K562 (cell line): ENCODE data around the gene PCDH1. TPM values are rescaled to one million over a fixed set of nuclear protein-coding genes. Genes with fewer than 3 reads are reported as not detected.

Experiments used
- AFF4 ChIP-seq: sonication (generic); formaldehyde crosslinking; IDR thresholded peaks from 2 replicates; pipeline ENCODE4 v1.8.0; 2023; ENCODE audit warnings: mild to moderate bottlenecking, missing genetic modification reagents
- CBFA2T3 ChIP-seq: fragments of 450-650 bp; IDR thresholded peaks from 2 replicates; pipeline ENCODE4 v1.6.1; 2017
- CEBPG ChIP-seq, 3 experiments: fragments of 200-800 bp in 1 of 3; sonication (Bioruptor generic) in 1 of 3; sonication (generic) in 1 of 3; formaldehyde crosslinking in 1 of 3; IDR thresholded peaks in 2 of 3; conservative IDR thresholded peaks in 1 of 3; 2 replicates each; pipeline versions ENCODE4 v1.6.1 to v1.8.0; 2016 to 2022; ENCODE audit warnings: missing compliant biosample characterization in 2 of 3, missing genetic modification characterization in 2 of 3, mild to moderate bottlenecking in 1 of 3, missing genetic modification reagents in 1 of 3
- CUX1 ChIP-seq: fragments of 200-800 bp; sonication (Bioruptor generic); IDR thresholded peaks from 2 replicates; pipeline ENCODE4 v1.6.1; 2016; ENCODE audit warnings: missing genetic modification characterization, missing compliant biosample characterization
- FOXM1 ChIP-seq, 2 experiments: fragments of 450-650 bp in 1 of 2; sonication (generic) in 1 of 2; formaldehyde crosslinking in 1 of 2; IDR thresholded peaks; 2 replicates each; pipeline versions ENCODE4 v1.6.1 to v1.9.0; 2017 to 2022; ENCODE audit warnings: low read depth in 2 of 2, mild to moderate bottlenecking in 2 of 2, missing genetic modification reagents in 1 of 2, moderate library complexity in 1 of 2
- RNF2 ChIP-seq: sonication (generic); IDR thresholded peaks from 2 replicates; pipeline ENCODE4 v1.6.1; 2016
- SNRNP70 ChIP-seq: fragments of 200-400 bp; formaldehyde crosslinking; optimal IDR thresholded peaks from 2 replicates; pipeline ENCODE3; 2017; ENCODE audit warnings: low read depth, low read length
- TFAP4 ChIP-seq: sonication (generic); formaldehyde crosslinking; IDR thresholded peaks from 2 replicates; pipeline ENCODE4 v1.8.0; 2022; ENCODE audit warnings: missing genetic modification reagents, mild to moderate bottlenecking, moderate library complexity, borderline replicate concordance
- TRIM24 ChIP-seq, 2 experiments: fragments of 450-650 bp; IDR thresholded peaks; 2 replicates each; pipeline ENCODE4 v1.6.1; 2016
- TRIM25 ChIP-seq: fragments of 450-650 bp; IDR thresholded peaks from 2 replicates; pipeline ENCODE4 v1.7.0; 2016; ENCODE audit warnings: borderline replicate concordance
- ZZZ3 ChIP-seq: fragments of 450-650 bp; IDR thresholded peaks from 2 replicates; pipeline ENCODE4 v1.6.1; 2016; ENCODE audit warnings: antibody characterized with exemption, mild to moderate bottlenecking, moderate library complexity
- polyA plus RNA-seq, 8 experiments: library from polyadenylated mRNA; depleted of rRNA in 4 of 8; stranded (reverse) in 5 of 8; unstranded in 3 of 8; fragments of >200 nt; fragmentation: Nextera tagmentation in 2 of 8; fragmentation: Illumina TruSeq in 1 of 8; extraction: Ambion mirVana in 2 of 8; extraction: Trizol in 1 of 8; gene quantifications; 2 replicates each; pipeline versions ENCODE4 v1.2.1 to v1.2.3, GENCODE V29; 2011 to 2014; ENCODE audit warnings: inconsistent platforms in 1 of 8, missing spikeins in 1 of 8
- total RNA-seq, 7 experiments: library from RNA; depleted of rRNA in 6 of 7; stranded (reverse); fragments of >200 nt in 6 of 7; fragmentation: Illumina TruSeq in 2 of 7; extraction: Trizol in 2 of 7; gene quantifications; 2 replicates each; pipeline versions ENCODE4 v1.2.1 to v1.2.3, GENCODE V29; 2011 to 2021; ENCODE audit warnings: low replicate concordance in 1 of 7

The PCDH1 gene
- total and polyA plus RNA-seq, 9 of the 15 experiments (the other 6 are each of a cell fraction or from before 2014, with no cell fraction given) = 0.11 to 3.6 (median 1.9) TPM; not detected in 1

- TF ChIP-seq RNF2 = peak; percentile 67; the same call in 1 of the 2 replicates
- 0 out of 2 replicates have a peak, but pooled peaks have one; percentile 38 for TF ChIP-seq ZZZ3
- TF ChIP-seq TFAP4 (CRISPR knock-in tag) = peak; percentile 86; the same call in 1 of the 2 replicates
- peak; percentile 84 for TF ChIP-seq AFF4 (CRISPR knock-in tag)
- no peak for TF ChIP-seq SNRNP70
- peak; percentile 12; the same call in 1 of the 2 replicates for TF ChIP-seq CBFA2T3
- no peak for TF ChIP-seq CUX1
- no peak for TF ChIP-seq FOXM1 (IDR thresholded peaks at IDR 0.05; ENCODE audit: low read depth)
- peak; percentile 95 for TF ChIP-seq FOXM1 (CRISPR knock-in tag; IDR thresholded peaks at IDR 0.05; ENCODE audit: low read depth)
- peak; percentile 19 to 64; a peak in 2 of 4 replicates for TF ChIP-seq TRIM24 (IDR thresholded peaks at IDR 0.05)
- TF ChIP-seq CEBPG (CRISPR knock-in tag; IDR thresholded peaks at IDR 0.05) = no peak
- TF ChIP-seq CEBPG (tag; conservative IDR thresholded peaks at IDR 0.05 in 1 of 2, IDR thresholded peaks at IDR 0.05 in 1 of 2) = 0 out of 4 replicates have a peak, but pooled peaks of 1 of the 2 experiments have one; percentile 16
- TF ChIP-seq TRIM25 = 0 out of 2 replicates have a peak, but pooled peaks have one; percentile 89
Observed at GRCh38 chr5:141849415-141850243, 28.6 kb downstream of the PCDH1 start (continued).
